ENCODE measurements around the gene MANF.

MANF gene

GRCh38 chr3:51375571-51375970 lies 9.5 kb upstream of the MANF start:
- ATAC-seq (replicated peaks; ENCODE audit: extremely low read depth, poor library complexity, severe bottlenecking) (no peak), DNase-seq (ENCODE audit: low spot score in 2 of 2) (no peak)
- Mint-ChIP-seq H3K4me3 (no peak overlapping the region), H3K27me3 (no peaks in the 10 kb centered on the region), H3K9me3 (no peaks in the 10 kb centered on the region), H3K4me1 (peaks cover 5% of the 10 kb centered on the region), H3K27ac (ENCODE audit: low read depth) (no peak overlapping the region), H3K36me3 (ENCODE audit: insufficient read depth) (peaks cover 4% of the 10 kb centered on the region)

- Mint-ChIP-seq H3K9me3 (no peaks in the 10 kb centered on the region), H3K36me3 (ENCODE audit: insufficient read depth) (peaks cover 4% of the 10 kb centered on the region), H3K27ac (ENCODE audit: low read depth) (no peak overlapping the region), H3K27me3 (no peaks in the 10 kb centered on the region), H3K4me3 (no peak overlapping the region), H3K4me1 (peaks cover 5% of the 10 kb centered on the region)
- DNase-seq (ENCODE audit: low spot score in 2 of 2): no peak
- ATAC-seq (replicated peaks; ENCODE audit: extremely low read depth, poor library complexity, severe bottlenecking): no peak
Measured at GRCh38 chr3:51378065-51378464, 7.0 kb upstream of the MANF start.

DNA sequence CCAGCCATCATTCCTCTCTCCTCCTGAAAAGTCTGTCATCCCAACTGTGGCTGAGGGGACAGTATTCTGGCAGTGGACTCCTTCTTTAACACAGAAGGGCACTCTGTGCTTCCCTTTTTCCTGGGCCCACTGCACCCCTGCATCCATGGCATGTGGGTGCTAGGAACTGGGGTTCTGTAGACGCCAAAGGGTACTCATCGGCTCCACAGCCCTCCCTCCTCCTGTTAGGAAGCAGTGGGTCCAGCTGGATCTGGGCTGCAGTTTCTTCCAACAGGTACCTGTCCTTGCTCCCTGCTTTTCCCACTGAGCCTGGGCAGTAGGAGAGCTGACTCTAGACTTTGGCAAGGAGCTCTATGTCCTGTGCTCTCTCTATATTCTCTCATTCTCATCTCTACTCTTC lies 6.4 kb upstream of the MANF start:
- Mint-ChIP-seq H3K9me3 (no peaks in the 10 kb centered on the region), H3K4me3 (no peak overlapping the region), H3K4me1 (peaks cover 10% of the 10 kb centered on the region), H3K27me3 (no peaks in the 10 kb centered on the region), H3K36me3 (ENCODE audit: insufficient read depth) (peaks cover 1% of the 10 kb centered on the region), H3K27ac (ENCODE audit: low read depth) (no peak overlapping the region)
- no peak for ATAC-seq (replicated peaks; ENCODE audit: extremely low read depth, poor library complexity, severe bottlenecking)
- no peak for DNase-seq (ENCODE audit: low spot score in 2 of 2)

DNA sequence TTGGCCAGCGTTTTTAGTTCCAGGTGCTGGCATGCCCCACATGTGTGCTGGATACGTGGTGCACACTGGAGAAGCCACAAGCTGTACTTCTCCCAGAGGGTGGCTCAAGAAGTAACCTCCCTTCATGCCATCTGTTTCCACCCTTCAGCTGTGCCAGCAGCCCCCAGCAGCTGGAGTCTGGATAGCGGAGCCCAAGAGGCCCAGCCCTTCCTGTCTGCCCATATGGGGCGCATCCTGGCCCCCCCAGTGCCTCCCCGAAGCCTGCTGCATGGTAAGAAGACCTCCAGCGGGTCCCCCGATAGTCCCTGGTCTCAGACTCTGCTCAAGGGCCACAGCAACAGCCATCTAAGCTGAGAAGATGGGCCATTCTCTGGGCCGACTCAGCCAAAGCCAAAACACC lies 5.8 kb upstream of the MANF start:
- Mint-ChIP-seq H3K27ac (ENCODE audit: low read depth) (no peak overlapping the region), H3K27me3 (no peaks in the 10 kb centered on the region), H3K9me3 (no peaks in the 10 kb centered on the region), H3K36me3 (ENCODE audit: insufficient read depth) (peaks cover 1% of the 10 kb centered on the region), H3K4me3 (no peak overlapping the region), H3K4me1 (peaks cover 16% of the 10 kb centered on the region)
- ATAC-seq (replicated peaks; ENCODE audit: extremely low read depth, poor library complexity, severe bottlenecking) (no peak), DNase-seq (ENCODE audit: low spot score in 2 of 2) (no peak)

- Mint-ChIP-seq H3K4me3 (no peak overlapping the region), H3K9me3 (no peaks in the 10 kb centered on the region), H3K36me3 (ENCODE audit: insufficient read depth) (peaks cover 7% of the 10 kb centered on the region), H3K27me3 (no peaks in the 10 kb centered on the region), H3K27ac (ENCODE audit: low read depth) (no peak overlapping the region), H3K4me1 (peaks cover 22% of the 10 kb centered on the region)
- DNase-seq (ENCODE audit: low spot score in 2 of 2) (no peak), ATAC-seq (replicated peaks; ENCODE audit: extremely low read depth, poor library complexity, severe bottlenecking) (no peak)
Measured at GRCh38 chr3:51379746-51380455, 5.2 kb upstream of the MANF start.

- Mint-ChIP-seq H3K4me1 (peaks cover 27% of the 10 kb centered on the region), H3K27ac (ENCODE audit: low read depth) (no peak overlapping the region), H3K27me3 (no peaks in the 10 kb centered on the region), H3K36me3 (ENCODE audit: insufficient read depth) (peaks cover 14% of the 10 kb centered on the region), H3K9me3 (no peaks in the 10 kb centered on the region), H3K4me3 (no peak overlapping the region)
- ATAC-seq (replicated peaks; ENCODE audit: extremely low read depth, poor library complexity, severe bottlenecking) (no peak), DNase-seq (ENCODE audit: low spot score in 2 of 2) (no peak)
Measured at GRCh38 chr3:51380601-51381332, 4.3 kb upstream of the MANF start.

DNA sequence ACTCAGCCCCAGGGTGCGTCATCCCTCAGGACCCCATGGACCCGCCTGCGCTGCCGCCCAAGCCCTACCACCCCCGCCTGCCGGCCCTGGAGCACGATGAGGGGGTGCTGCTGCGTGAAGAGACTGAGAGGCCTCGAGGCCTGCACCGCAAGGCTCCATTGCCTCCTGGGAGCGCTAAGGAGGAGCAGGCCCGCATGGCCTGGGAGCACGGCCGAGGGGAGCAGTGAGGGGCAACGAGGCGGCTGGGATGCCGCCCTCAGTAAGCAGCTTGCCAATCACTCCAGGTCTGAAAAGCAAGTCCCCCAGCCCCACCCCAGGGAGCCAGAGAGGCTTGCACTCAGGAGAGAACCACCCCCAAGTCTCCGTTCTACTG lies 3.8 kb upstream of the MANF start:
- H3K36me3 Mint-ChIP-seq (ENCODE audit: insufficient read depth): peaks cover 16% of the 10 kb centered on the region
- DNase-seq (ENCODE audit: low spot score in 2 of 2): no peak
- no peak overlapping the region for H3K27ac Mint-ChIP-seq (ENCODE audit: low read depth)
- no peak for ATAC-seq (replicated peaks; ENCODE audit: extremely low read depth, poor library complexity, severe bottlenecking)
- H3K4me1 Mint-ChIP-seq: peaks cover 32% of the 10 kb centered on the region
- H3K27me3 Mint-ChIP-seq: no peaks in the 10 kb centered on the region
- no peaks in the 10 kb centered on the region for H3K9me3 Mint-ChIP-seq
- H3K4me3 Mint-ChIP-seq: no peak overlapping the region

- peaks cover 38% of the 10 kb centered on the region for H3K4me1 Mint-ChIP-seq
- no peaks in the 10 kb centered on the region for H3K9me3 Mint-ChIP-seq
- DNase-seq (ENCODE audit: low spot score in 2 of 2): no peak
- H3K27ac Mint-ChIP-seq (ENCODE audit: low read depth): no peak overlapping the region
- H3K27me3 Mint-ChIP-seq: no peaks in the 10 kb centered on the region
- ATAC-seq (replicated peaks; ENCODE audit: extremely low read depth, poor library complexity, severe bottlenecking): no peak
- H3K4me3 Mint-ChIP-seq: no peak overlapping the region
- peaks cover 19% of the 10 kb centered on the region for H3K36me3 Mint-ChIP-seq (ENCODE audit: insufficient read depth)
Measured at GRCh38 chr3:51382076-51382745, 2.9 kb upstream of the MANF start.

DNA sequence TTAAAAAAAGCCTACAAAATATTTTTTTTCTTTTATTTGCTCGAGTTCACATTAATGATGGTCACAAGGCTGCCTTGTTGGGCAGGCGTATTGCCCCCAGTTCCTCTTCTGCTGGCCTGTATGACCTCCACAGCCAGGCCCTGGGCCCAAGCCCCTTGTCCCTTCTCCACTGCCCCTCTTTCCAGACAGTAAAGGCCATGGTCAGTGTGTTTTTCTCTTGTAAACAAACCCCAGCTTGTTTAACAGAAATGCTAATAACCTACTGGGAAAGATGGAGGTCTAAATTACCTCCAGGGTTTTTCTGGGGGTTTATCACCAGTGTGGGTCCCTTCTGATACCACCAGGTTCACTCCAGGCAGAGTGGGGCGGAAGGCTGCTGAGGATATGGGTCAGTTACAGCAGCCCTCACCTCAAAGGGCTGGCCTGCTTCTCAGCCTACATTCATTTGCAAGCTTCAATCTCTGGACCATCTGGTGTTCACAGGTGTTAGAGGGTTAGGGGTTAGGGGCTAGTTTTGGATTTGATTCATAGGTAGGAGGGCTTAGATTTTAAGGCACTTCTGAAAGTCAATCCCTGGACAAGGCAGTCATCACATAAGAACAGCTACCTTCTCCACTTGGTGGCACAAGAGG lies 2.0 kb upstream of the MANF start:
- peak overlapping the region; percentile 97 for H3K4me3 Mint-ChIP-seq
- no peak for ATAC-seq (replicated peaks; ENCODE audit: extremely low read depth, poor library complexity, severe bottlenecking)
- peaks cover 23% of the 10 kb centered on the region for H3K36me3 Mint-ChIP-seq (ENCODE audit: insufficient read depth)
- H3K4me1 Mint-ChIP-seq: peaks cover 44% of the 10 kb centered on the region
- H3K27me3 Mint-ChIP-seq: no peaks in the 10 kb centered on the region
- DNase-seq (ENCODE audit: low spot score in 2 of 2): no peak
- H3K9me3 Mint-ChIP-seq: no peaks in the 10 kb centered on the region
- no peak overlapping the region for H3K27ac Mint-ChIP-seq (ENCODE audit: low read depth)

DNA sequence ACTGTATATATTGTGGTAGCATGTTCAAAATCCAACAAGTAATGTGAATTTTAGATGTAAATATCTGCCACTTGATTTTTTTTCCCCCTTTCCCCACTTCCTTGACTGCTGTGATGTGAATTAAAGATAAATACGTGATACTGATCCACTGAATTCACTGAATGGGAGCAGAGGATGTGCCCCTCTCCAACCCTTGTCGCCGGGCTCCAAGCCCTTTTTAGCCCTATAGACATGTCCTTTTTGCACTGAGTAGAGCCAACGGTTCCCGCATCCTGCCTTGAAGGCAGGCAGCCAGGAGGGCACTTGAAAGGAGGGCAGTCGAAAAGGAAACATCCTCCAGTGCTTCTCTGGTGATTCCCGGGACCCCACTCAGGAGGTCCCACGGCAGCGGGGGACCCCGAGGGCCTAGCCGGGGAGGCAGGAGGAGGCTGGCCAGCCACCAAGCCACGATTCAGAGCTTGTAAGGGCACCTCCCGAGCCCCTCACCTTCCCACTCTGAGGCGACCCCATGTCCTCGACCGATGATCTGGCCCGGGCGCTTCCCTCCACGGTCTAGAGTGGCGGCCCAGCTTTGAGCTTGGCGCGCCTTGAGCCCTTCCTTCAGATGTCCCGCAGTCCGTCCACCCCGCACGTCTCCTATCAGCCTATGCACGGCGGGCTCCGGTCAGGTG lies 901 bp upstream of the MANF start:
- ATAC-seq (replicated peaks; ENCODE audit: extremely low read depth, poor library complexity, severe bottlenecking) (peak; percentile 5), DNase-seq (ENCODE audit: low spot score in 2 of 2) (no peak)
- H3K36me3 Mint-ChIP-seq (ENCODE audit: insufficient read depth): peaks cover 29% of the 10 kb centered on the region

GRCh38 chr3:51385621-51386091 lies 565 bp downstream of the MANF start:
- ATAC-seq (replicated peaks; ENCODE audit: extremely low read depth, poor library complexity, severe bottlenecking) (no peak), DNase-seq (ENCODE audit: low spot score in 2 of 2) (no peak)
- Mint-ChIP-seq H3K27me3 (no peaks in the 10 kb centered on the region), H3K9me3 (no peaks in the 10 kb centered on the region), H3K4me1 (peaks cover 54% of the 10 kb centered on the region), H3K4me3 (peak overlapping the region; percentile 97), H3K36me3 (ENCODE audit: insufficient read depth) (peaks cover 31% of the 10 kb centered on the region), H3K27ac (ENCODE audit: low read depth) (peak overlapping the region; percentile 99)

More for the DNA sequence above, 901 bp upstream of the MANF start:
- peaks cover 42% of the 10 kb centered on the region for H3K4me1 Mint-ChIP-seq
- peak overlapping the region; percentile 99 for H3K27ac Mint-ChIP-seq (ENCODE audit: low read depth)
- H3K9me3 Mint-ChIP-seq: no peaks in the 10 kb centered on the region
- peak overlapping the region; percentile 97 for H3K4me3 Mint-ChIP-seq
- no peaks in the 10 kb centered on the region for H3K27me3 Mint-ChIP-seq

- Mint-ChIP-seq H3K36me3 (ENCODE audit: insufficient read depth) (peaks cover 31% of the 10 kb centered on the region), H3K27me3 (no peaks in the 10 kb centered on the region)
Measured at GRCh38 chr3:51386159-51386851, 1.2 kb downstream of the MANF start.

More at GRCh38 chr3:51386159-51386851, 1.2 kb downstream of the MANF start:
- H3K27ac Mint-ChIP-seq (ENCODE audit: low read depth): peak overlapping the region; percentile 99
- DNase-seq (ENCODE audit: low spot score in 2 of 2): no peak
- peaks cover 56% of the 10 kb centered on the region for H3K4me1 Mint-ChIP-seq
- peak overlapping the region; percentile 97 for H3K4me3 Mint-ChIP-seq
- no peak for ATAC-seq (replicated peaks; ENCODE audit: extremely low read depth, poor library complexity, severe bottlenecking)
- H3K9me3 Mint-ChIP-seq: no peaks in the 10 kb centered on the region

Measured in central memory CD8-positive, alpha-beta T cell (primary cell).